Cardiac muscle cell (in vitro differentiated cells and primary cell): ENCODE measurements around the gene KRCC1. TPM values are rescaled to one million over a fixed set of nuclear protein-coding genes. Genes with fewer than 3 reads are reported as not detected.
"Not testable (repeated sequence)": the region's sequence is repeated elsewhere in the genome, so short reads cannot be mapped to it uniquely, and the experiment has no call there.

ENCODE experiments used
- DNase-seq, 2 donors: peaks; one replicate each; pipeline versions ENCODE4 v3.0.0 to v3.0.0-alpha.2; 2010 to 2017; ENCODE audit warnings: low read depth in 1 of 2, low spot score in 1 of 2
- H3K27ac ChIP-seq: fragments of 200-600 bp; sonication (generic); 2 replicates; pipeline ENCODE4 v1.5.1; 2016
- H3K27me3 ChIP-seq: fragments of 200-600 bp; sonication (generic); 2 replicates; pipeline ENCODE4 v1.6.0; 2016; ENCODE audit warnings: control low read depth
- H3K36me3 ChIP-seq: fragments of 200-600 bp; sonication (generic); 2 replicates; pipeline ENCODE4 v1.5.1; 2016; ENCODE audit warnings: control low read depth
- H3K4me1 ChIP-seq: fragments of 200-600 bp; sonication (generic); 2 replicates; pipeline ENCODE4 v1.8.1; 2017; ENCODE audit warnings: low read depth, mild to moderate bottlenecking, mixed run types
- H3K4me3 ChIP-seq: fragments of 200-600 bp; sonication (generic); 2 replicates; pipeline ENCODE4 v1.5.1; 2016; ENCODE audit warnings: mild to moderate bottlenecking
- H3K9me3 ChIP-seq: fragments of 200-600 bp; sonication (generic); 2 replicates; pipeline ENCODE4 v1.5.1; 2017; ENCODE audit warnings: low read depth, mild to moderate bottlenecking, control low read depth
- polyA plus RNA-seq: library from polyadenylated mRNA; unstranded; fragments of >200 nt; fragmentation: Nextera tagmentation; extraction: Ambion mirVana; gene quantifications from 2 replicates; pipeline ENCODE4 v1.2.1, GENCODE V29; 2016
- total RNA-seq: library from RNA; depleted of rRNA; stranded (reverse); fragments of >200 nt; gene quantifications from 2 replicates; pipeline ENCODE4 v1.2.3, GENCODE V29; 2016
- TF ChIP-seq, protein P1 (sequence below): IDR thresholded peaks from 2 replicates; pipeline ENCODE4 v1.5.1; 2012; ENCODE audit warnings: low read depth, mild to moderate bottlenecking, low read length

Gene KRCC1
- total and polyA plus RNA-seq, 2 experiments from 2014 or later, result 26.5 to 26.6 TPM

DNA sequence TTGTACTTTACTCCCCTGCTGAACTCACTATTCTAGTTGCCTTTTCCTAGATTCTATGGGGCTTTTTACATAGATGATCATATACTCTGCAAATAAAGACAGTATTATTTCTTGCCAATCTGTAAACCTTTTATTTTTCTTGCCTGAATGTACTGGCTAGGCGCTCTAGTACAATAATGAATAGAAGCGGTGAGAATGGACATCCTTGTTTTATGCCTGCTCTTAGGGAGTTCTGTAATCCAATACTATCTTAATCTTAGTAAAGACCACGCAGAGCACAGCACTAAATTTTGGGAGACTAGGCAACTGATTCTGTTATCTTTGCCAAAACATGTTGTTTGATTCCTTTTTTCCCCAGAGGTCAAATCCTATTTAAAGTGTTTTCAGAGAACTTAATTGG lies 7.0 kb downstream of the KRCC1 start:
- TF ChIP-seq, protein P1, sequence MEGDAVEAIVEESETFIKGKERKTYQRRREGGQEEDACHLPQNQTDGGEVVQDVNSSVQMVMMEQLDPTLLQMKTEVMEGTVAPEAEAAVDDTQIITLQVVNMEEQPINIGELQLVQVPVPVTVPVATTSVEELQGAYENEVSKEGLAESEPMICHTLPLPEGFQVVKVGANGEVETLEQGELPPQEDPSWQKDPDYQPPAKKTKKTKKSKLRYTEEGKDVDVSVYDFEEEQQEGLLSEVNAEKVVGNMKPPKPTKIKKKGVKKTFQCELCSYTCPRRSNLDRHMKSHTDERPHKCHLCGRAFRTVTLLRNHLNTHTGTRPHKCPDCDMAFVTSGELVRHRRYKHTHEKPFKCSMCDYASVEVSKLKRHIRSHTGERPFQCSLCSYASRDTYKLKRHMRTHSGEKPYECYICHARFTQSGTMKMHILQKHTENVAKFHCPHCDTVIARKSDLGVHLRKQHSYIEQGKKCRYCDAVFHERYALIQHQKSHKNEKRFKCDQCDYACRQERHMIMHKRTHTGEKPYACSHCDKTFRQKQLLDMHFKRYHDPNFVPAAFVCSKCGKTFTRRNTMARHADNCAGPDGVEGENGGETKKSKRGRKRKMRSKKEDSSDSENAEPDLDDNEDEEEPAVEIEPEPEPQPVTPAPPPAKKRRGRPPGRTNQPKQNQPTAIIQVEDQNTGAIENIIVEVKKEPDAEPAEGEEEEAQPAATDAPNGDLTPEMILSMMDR, result no peak
- Histone ChIP-seq H3K4me3 (no peak overlapping the region), H3K4me1 (peaks cover 5% of the 10 kb centered on the region), H3K27ac (no peak overlapping the region), H3K27me3 (no peaks in the 10 kb centered on the region), H3K9me3 (no peaks in the 10 kb centered on the region), H3K36me3 (peaks cover 2% of the 10 kb centered on the region)
- DNase-seq, result no peak

DNA sequence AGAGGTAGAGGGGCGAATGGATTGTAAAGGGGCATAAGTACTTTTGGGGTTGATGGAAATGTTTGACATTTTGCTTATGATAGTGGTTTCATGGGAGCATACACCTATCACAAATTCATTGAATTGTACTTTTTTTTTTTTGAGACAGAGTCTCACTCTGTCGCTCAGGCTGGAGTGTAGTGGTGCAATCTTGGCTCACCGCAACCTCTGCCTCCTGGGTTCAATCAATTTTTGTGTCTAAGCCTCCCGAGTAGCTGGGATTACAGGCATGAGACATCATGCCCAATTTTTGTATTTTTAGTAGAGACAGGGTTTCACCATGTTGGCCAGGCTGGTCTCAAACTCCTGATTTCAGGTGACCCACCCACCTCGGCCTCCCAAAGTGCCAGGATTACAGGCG lies 10.0 kb downstream of the KRCC1 start:
- DNase-seq, H3K4me1 ChIP-seq, H3K27ac ChIP-seq, H3K27me3 ChIP-seq, H3K4me3 ChIP-seq, H3K9me3 ChIP-seq, H3K36me3 ChIP-seq: not testable (repeated sequence)

DNA sequence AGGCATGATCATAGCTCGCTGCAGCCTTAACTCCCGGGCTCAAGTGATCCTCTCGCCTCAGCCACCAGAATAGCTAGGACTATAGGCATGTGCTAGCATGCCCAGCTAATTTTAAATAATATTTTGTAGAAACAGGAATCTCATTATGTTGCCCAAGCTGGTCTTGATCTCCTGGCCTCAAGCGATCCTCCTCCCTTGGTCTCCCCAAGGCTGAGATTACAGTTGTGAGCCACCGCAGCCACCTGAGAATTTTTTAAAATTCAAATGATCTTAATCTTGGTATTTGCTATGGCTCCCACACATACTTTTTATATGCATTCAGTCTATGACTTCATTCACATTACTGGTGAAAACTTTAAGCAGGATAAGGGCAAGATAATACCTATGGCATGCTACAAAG lies 13.1 kb downstream of the KRCC1 start:
- Histone ChIP-seq H3K4me1 (no peaks in the 10 kb centered on the region), H3K27ac (no peak overlapping the region)

DNA sequence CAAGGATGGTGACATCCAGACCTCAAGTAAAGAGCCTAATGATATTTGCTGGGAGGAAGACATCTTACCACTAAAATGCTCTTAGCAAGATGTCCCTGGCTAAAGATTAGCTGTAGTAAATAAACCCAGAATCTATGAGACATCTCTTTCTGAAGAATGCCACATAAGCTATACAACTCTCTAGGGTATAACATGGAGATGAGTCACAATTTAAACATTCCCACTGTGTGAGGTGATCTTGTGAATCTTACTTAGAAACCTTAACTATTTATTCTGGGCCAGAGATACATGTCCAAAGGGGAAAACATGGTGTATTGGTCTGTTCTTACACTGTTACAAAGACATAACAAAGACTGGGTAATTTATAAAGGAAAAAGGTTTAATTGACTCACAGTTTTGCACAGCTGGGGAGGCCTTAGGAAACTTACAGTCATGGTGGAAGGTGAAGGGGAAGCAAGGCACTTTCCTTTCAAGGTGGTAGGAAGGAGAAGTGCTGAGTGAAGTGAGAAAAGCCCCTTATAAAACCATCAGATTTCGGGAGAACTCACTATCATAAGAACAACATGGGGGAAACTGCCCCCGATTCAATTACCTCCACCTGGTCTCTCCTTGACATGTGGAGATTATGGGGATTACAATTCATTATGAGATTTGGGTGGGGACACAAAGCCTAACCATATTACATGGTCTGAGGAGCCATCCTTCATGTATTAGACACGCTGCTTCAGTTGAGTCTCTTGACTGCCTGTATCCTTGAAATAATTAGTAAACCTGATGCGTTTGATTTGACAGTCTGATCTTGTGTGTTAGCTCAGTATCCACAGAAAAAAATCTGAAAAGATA lies 17.1 kb downstream of the KRCC1 start:
- DNase-seq, result peak in 1 of 2 donors; percentile 73
- TF ChIP-seq, protein P1, result no peak
- H3K36me3 ChIP-seq, result peaks cover 14% of the 10 kb centered on the region
- H3K27me3 ChIP-seq, result no peaks in the 10 kb centered on the region
- H3K4me1 ChIP-seq, result no peaks in the 10 kb centered on the region
- H3K4me3 ChIP-seq, result no peak overlapping the region
- H3K9me3 ChIP-seq, result no peaks in the 10 kb centered on the region
- no peak overlapping the region for H3K27ac ChIP-seq

More for the DNA sequence above, 13.1 kb downstream of the KRCC1 start:
- no peak overlapping the region for H3K4me3 ChIP-seq
- TF ChIP-seq, protein P1, result no peak
- H3K9me3 ChIP-seq, result no peaks in the 10 kb centered on the region
- H3K36me3 ChIP-seq, result no peaks in the 10 kb centered on the region
- H3K27me3 ChIP-seq, result no peaks in the 10 kb centered on the region
- no peak for DNase-seq

DNA sequence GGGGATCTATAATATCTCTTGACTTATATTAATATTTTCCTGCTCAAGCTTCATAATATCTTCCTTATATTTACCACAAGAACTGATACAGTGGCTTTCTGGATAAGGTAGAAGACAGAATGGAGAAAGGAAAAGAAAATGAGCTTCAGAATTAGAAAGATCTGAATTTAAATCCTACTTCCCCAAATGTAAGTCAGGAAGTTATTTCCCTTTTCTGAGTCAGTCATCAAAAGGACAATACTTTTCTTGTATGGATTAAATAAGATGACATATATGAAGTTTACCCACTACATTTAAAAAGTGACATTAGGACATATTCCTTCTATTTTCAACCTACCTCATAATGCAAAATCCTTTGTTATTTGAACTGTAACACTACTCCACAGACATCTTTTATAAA lies 19.0 kb downstream of the KRCC1 start:
- no peaks in the 10 kb centered on the region for H3K4me1 ChIP-seq
- TF ChIP-seq, protein P1, result no peak
- no peaks in the 10 kb centered on the region for H3K27me3 ChIP-seq
- peaks cover 26% of the 10 kb centered on the region for H3K36me3 ChIP-seq
- H3K9me3 ChIP-seq, result no peaks in the 10 kb centered on the region
- no peak overlapping the region for H3K4me3 ChIP-seq
- no peak for DNase-seq
- H3K27ac ChIP-seq, result no peak overlapping the region

DNA sequence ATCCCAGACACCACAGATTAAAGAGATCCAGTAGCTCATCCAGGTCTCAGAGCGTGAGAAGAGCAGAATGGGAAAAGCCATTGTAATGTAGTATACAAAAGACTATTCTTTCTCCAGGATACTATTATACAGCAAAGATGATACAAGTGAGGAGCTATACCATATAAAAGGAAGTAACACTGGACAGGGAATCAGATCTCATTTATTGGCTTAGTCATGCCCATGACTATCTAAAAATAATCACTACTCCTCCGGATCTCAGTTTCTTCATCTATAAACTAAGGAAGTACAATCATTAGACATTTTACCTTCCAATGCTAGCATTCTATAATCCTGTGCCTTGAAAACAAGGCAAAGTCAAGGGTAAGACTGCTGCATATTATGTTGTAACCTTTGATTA lies 19.4 kb downstream of the KRCC1 start:
- Histone ChIP-seq H3K9me3 (no peaks in the 10 kb centered on the region), H3K36me3 (peaks cover 26% of the 10 kb centered on the region), H3K4me1 (no peaks in the 10 kb centered on the region), H3K27ac (no peak overlapping the region), H3K4me3 (no peak overlapping the region), H3K27me3 (no peaks in the 10 kb centered on the region)
- DNase-seq, result no peak
- TF ChIP-seq, protein P1, result no peak
